ENCODE data around the gene RERE.

Gene RERE

DNA sequence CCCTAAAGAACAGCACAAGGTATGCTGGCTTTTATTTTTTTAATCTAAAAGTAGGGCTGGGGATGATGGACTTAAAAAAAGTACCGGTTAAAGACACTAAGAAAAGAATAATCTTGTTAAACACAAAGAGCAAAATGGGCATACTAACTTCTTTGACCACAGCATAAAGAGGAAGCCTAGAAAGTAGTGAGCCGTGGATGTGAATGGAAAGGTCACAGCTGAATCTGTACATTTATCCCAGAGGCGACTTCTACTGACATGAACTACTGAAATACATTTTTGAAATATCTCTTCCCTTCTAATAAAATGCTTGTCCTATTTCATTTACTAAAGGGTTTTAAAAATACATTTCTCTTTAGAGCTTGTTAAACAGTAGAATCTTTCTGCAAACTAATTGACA lies 358.8 kb downstream of the RERE start:
- Histone ChIP-seq H3K4ac (ENCODE audit: low read length) (no peak overlapping the region), H3K36me3 (replicated peaks in 1 of 2; ENCODE audit: control insufficient read depth in 2 of 2, insufficient read depth in 2 of 2, low read length in 2 of 2) (peaks cover 3 to 37% of the 10 kb centered on the region in 2 donors), H4K91ac (ENCODE audit: low read depth, low read length, poor library complexity) (no peak overlapping the region), H3K9me3 (replicated peaks in 1 of 2; ENCODE audit: control insufficient read depth in 2 of 2, insufficient read depth in 1 of 2, low read depth in 1 of 2, low read length in 2 of 2) (no peaks in the 10 kb centered on the region), H3K18ac (ENCODE audit: low read length) (no peak overlapping the region), H2AFZ (ENCODE audit: low read length) (no peak overlapping the region), H3K23ac (ENCODE audit: low read depth, low read length, poor library complexity) (no peak overlapping the region), H3K4me1 (ENCODE audit: control insufficient read depth in 2 of 2, insufficient read depth in 1 of 2, low read depth in 1 of 2, low read length in 2 of 2) (peaks cover 17 to 39% of the 10 kb centered on the region in 2 donors), H2BK120ac (ENCODE audit: low read depth, low read length) (no peak overlapping the region), H4K8ac (ENCODE audit: low read depth, low read length) (no peak overlapping the region), H3K27me3 (ENCODE audit: control insufficient read depth in 3 of 3, insufficient read depth in 3 of 3, low read depth in 1 of 3, low read length in 3 of 3) (no peaks in the 10 kb centered on the region), H3K27ac (replicated peaks; ENCODE audit: low read length) (no peak overlapping the region), H2BK5ac (ENCODE audit: low read length) (no peak overlapping the region), H2BK12ac (ENCODE audit: low read length) (no peak overlapping the region), H3K4me3 (ENCODE audit: low read length in 2 of 2) (no peak overlapping the region), H2BK15ac (ENCODE audit: low read length) (no peak overlapping the region), H3K4me2 (ENCODE audit: insufficient read depth, low read length, poor library complexity, severe bottlenecking) (no peak overlapping the region), H3K79me1 (ENCODE audit: low read depth, low read length) (no peaks in the 10 kb centered on the region), H3K14ac (ENCODE audit: low read length) (no peak overlapping the region), H2AK5ac (ENCODE audit: low read depth, low read length) (no peak overlapping the region), H3K9ac (ENCODE audit: low read depth, low read length, poor library complexity) (no peak overlapping the region)
- no CpG with 5 or more reads among the region's 3 CpGs for WGBS, 2 donors (ENCODE audit: extremely low coverage in 2 of 2, insufficient read length in 2 of 2, insufficient replicate concordance in 1 of 2)
- no peak for DNase-seq (ENCODE audit: low spot score)

DNA sequence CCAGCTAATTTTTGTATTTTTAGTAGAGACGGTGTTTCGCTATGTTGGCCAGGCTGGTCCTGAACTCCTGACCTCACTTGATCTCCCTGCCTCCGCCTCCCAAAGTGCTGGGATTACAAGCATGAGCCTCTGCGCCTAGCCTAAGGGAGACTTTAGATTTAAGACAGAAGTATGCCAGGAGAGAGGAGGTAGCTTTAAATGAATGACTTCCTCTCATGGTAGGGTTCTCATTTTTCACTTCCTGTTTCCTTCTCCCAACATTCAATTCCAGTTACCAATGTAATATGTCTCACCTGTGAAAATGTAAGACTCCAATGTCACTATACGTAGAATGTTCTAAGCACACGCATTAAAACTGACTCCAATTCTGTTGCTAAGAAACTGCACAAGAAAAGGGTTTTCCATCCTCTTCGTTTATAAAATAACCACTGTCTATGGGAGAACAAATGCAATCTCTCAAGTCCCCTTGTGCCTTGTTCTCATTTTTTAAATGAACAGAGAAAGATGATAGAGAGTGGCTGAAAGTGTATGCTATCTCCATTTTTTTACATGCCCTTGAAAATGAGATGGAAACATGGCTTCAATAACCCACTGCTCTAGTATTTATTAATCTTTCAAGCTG lies 359.6 kb downstream of the RERE start:
- WGBS, 2 donors (ENCODE audit: extremely low coverage in 2 of 2, insufficient read length in 2 of 2, insufficient replicate concordance in 1 of 2), result no CpG with 5 or more reads among the region's 7 CpGs

DNA sequence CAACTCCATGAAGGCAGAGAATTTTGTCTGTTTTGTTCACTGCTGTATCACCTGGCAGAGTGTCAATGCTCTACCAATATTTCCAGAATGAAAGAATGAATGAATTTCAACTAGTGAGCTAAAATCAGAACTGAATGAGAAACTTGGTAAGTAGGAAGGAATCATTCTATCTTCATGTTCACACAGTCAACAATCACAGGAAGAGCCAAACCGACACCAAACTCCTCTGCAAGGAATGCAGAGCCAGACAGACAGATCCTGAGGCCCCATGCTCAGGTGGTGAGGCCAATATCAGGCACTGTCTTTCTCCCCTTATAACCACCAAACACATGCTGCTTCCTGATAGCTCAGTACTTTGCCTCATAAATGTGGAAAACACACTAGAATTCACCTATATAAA lies 360.4 kb downstream of the RERE start:
- H2BK15ac ChIP-seq (ENCODE audit: low read length), result no peak overlapping the region
- H2BK12ac ChIP-seq (ENCODE audit: low read length), result no peak overlapping the region
- H4K8ac ChIP-seq (ENCODE audit: low read depth, low read length), result no peak overlapping the region
- no peak overlapping the region for H3K27ac ChIP-seq (replicated peaks; ENCODE audit: low read length)
- H2AK5ac ChIP-seq (ENCODE audit: low read depth, low read length), result no peak overlapping the region
- no peak overlapping the region for H3K4me2 ChIP-seq (ENCODE audit: insufficient read depth, low read length, poor library complexity, severe bottlenecking)
- H3K4me1 ChIP-seq (ENCODE audit: control insufficient read depth in 2 of 2, insufficient read depth in 1 of 2, low read depth in 1 of 2, low read length in 2 of 2), result peaks cover 11 to 31% of the 10 kb centered on the region in 2 donors
- no peak overlapping the region for H3K14ac ChIP-seq (ENCODE audit: low read length)
- no peaks in the 10 kb centered on the region for H3K79me1 ChIP-seq (ENCODE audit: low read depth, low read length)
- H3K4me3 ChIP-seq (ENCODE audit: low read length in 2 of 2), result no peak overlapping the region
- DNase-seq (ENCODE audit: low spot score), result no peak
- no peak overlapping the region for H3K4ac ChIP-seq (ENCODE audit: low read length)
- no peak overlapping the region for H3K23ac ChIP-seq (ENCODE audit: low read depth, low read length, poor library complexity)
- H2BK5ac ChIP-seq (ENCODE audit: low read length), result no peak overlapping the region
- no peaks in the 10 kb centered on the region for H3K27me3 ChIP-seq (ENCODE audit: control insufficient read depth in 3 of 3, insufficient read depth in 3 of 3, low read depth in 1 of 3, low read length in 3 of 3)
- WGBS, 2 donors (ENCODE audit: extremely low coverage in 2 of 2, insufficient read length in 2 of 2, insufficient replicate concordance in 1 of 2), result no CpG with 5 or more reads among the region's 1 CpG
- H3K36me3 ChIP-seq (replicated peaks in 1 of 2; ENCODE audit: control insufficient read depth in 2 of 2, insufficient read depth in 2 of 2, low read length in 2 of 2), result peaks cover 3 to 30% of the 10 kb centered on the region in 2 donors
- no peak overlapping the region for H3K18ac ChIP-seq (ENCODE audit: low read length)
- H3K9me3 ChIP-seq (replicated peaks in 1 of 2; ENCODE audit: control insufficient read depth in 2 of 2, insufficient read depth in 1 of 2, low read depth in 1 of 2, low read length in 2 of 2), result no peaks in the 10 kb centered on the region
- no peak overlapping the region for H4K91ac ChIP-seq (ENCODE audit: low read depth, low read length, poor library complexity)
- no peak overlapping the region for H3K9ac ChIP-seq (ENCODE audit: low read depth, low read length, poor library complexity)
- no peak overlapping the region for H2BK120ac ChIP-seq (ENCODE audit: low read depth, low read length)
- no peak overlapping the region for H2AFZ ChIP-seq (ENCODE audit: low read length)

More for the DNA sequence above, 359.6 kb downstream of the RERE start:
- H3K36me3 ChIP-seq (replicated peaks in 1 of 2; ENCODE audit: control insufficient read depth in 2 of 2, insufficient read depth in 2 of 2, low read length in 2 of 2), result peaks cover 3 to 33% of the 10 kb centered on the region in 2 donors
- H2BK5ac ChIP-seq (ENCODE audit: low read length), result no peak overlapping the region
- no peak overlapping the region for H4K8ac ChIP-seq (ENCODE audit: low read depth, low read length)
- H3K18ac ChIP-seq (ENCODE audit: low read length), result no peak overlapping the region
- peaks cover 15 to 32% of the 10 kb centered on the region in 2 donors for H3K4me1 ChIP-seq (ENCODE audit: control insufficient read depth in 2 of 2, insufficient read depth in 1 of 2, low read depth in 1 of 2, low read length in 2 of 2)
- no peak overlapping the region for H2BK120ac ChIP-seq (ENCODE audit: low read depth, low read length)
- H3K27me3 ChIP-seq (ENCODE audit: control insufficient read depth in 3 of 3, insufficient read depth in 3 of 3, low read depth in 1 of 3, low read length in 3 of 3), result no peaks in the 10 kb centered on the region
- H3K27ac ChIP-seq (replicated peaks; ENCODE audit: low read length), result no peak overlapping the region
- H3K4me2 ChIP-seq (ENCODE audit: insufficient read depth, low read length, poor library complexity, severe bottlenecking), result no peak overlapping the region
- H3K14ac ChIP-seq (ENCODE audit: low read length), result no peak overlapping the region
- H2BK12ac ChIP-seq (ENCODE audit: low read length), result no peak overlapping the region
- no peak overlapping the region for H3K23ac ChIP-seq (ENCODE audit: low read depth, low read length, poor library complexity)
- no peak overlapping the region for H3K9ac ChIP-seq (ENCODE audit: low read depth, low read length, poor library complexity)
- H2BK15ac ChIP-seq (ENCODE audit: low read length), result no peak overlapping the region
- H3K9me3 ChIP-seq (replicated peaks in 1 of 2; ENCODE audit: control insufficient read depth in 2 of 2, insufficient read depth in 1 of 2, low read depth in 1 of 2, low read length in 2 of 2), result no peaks in the 10 kb centered on the region
- H4K91ac ChIP-seq (ENCODE audit: low read depth, low read length, poor library complexity), result no peak overlapping the region
- no peak overlapping the region for H2AFZ ChIP-seq (ENCODE audit: low read length)
- no peak overlapping the region for H2AK5ac ChIP-seq (ENCODE audit: low read depth, low read length)
- no peak overlapping the region for H3K4ac ChIP-seq (ENCODE audit: low read length)
- no peak for DNase-seq (ENCODE audit: low spot score)
- no peaks in the 10 kb centered on the region for H3K79me1 ChIP-seq (ENCODE audit: low read depth, low read length)
- no peak overlapping the region for H3K4me3 ChIP-seq (ENCODE audit: low read length in 2 of 2)

DNA sequence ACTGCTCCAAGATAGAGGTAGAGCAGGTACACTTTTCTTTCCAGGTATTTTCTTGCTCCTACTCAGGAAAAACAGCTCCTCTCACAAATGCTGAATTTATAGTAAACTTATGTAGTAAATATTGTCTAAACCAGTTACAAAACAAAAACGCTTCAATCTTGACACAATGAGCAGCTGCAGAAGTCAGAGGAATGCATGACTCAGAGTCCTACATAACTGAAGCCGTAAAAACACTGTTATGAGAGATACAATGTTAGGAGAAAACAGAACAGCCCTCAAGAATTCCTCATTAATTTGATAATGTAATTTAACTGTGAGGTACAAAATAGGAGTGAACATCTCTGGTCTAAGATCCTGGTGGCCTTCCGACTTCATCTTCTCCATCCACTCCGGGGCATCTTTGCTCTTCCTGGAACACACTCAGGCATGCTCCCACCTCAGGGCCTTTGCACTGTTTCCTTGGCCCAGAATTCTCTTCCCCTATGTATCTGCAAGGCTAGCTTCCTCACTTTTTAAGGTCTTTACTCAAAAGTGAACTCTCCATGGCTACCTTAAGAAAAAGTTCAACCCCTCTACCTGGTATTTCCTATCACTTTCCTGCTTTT lies 361.0 kb downstream of the RERE start:
- H2BK12ac ChIP-seq (ENCODE audit: low read length), result no peak overlapping the region
- no peaks in the 10 kb centered on the region for H3K79me1 ChIP-seq (ENCODE audit: low read depth, low read length)
- no peak overlapping the region for H2BK5ac ChIP-seq (ENCODE audit: low read length)
- no peak overlapping the region for H4K91ac ChIP-seq (ENCODE audit: low read depth, low read length, poor library complexity)
- no peak overlapping the region for H3K18ac ChIP-seq (ENCODE audit: low read length)
- no peak overlapping the region for H3K23ac ChIP-seq (ENCODE audit: low read depth, low read length, poor library complexity)
- no peak overlapping the region for H3K4me2 ChIP-seq (ENCODE audit: insufficient read depth, low read length, poor library complexity, severe bottlenecking)
- peaks cover 10 to 29% of the 10 kb centered on the region in 2 donors for H3K4me1 ChIP-seq (ENCODE audit: control insufficient read depth in 2 of 2, insufficient read depth in 1 of 2, low read depth in 1 of 2, low read length in 2 of 2)
- no peak overlapping the region for H3K4me3 ChIP-seq (ENCODE audit: low read length in 2 of 2)
- no peak overlapping the region for H2BK15ac ChIP-seq (ENCODE audit: low read length)
- no peaks in the 10 kb centered on the region for H3K27me3 ChIP-seq (ENCODE audit: control insufficient read depth in 3 of 3, insufficient read depth in 3 of 3, low read depth in 1 of 3, low read length in 3 of 3)
- H3K14ac ChIP-seq (ENCODE audit: low read length), result no peak overlapping the region
- no peaks in the 10 kb centered on the region for H3K9me3 ChIP-seq (replicated peaks in 1 of 2; ENCODE audit: control insufficient read depth in 2 of 2, insufficient read depth in 1 of 2, low read depth in 1 of 2, low read length in 2 of 2)
- no CpG with 5 or more reads among the region's 4 CpGs for WGBS, 2 donors (ENCODE audit: extremely low coverage in 2 of 2, insufficient read length in 2 of 2, insufficient replicate concordance in 1 of 2)
- no peak for DNase-seq (ENCODE audit: low spot score)
- no peak overlapping the region for H3K9ac ChIP-seq (ENCODE audit: low read depth, low read length, poor library complexity)
- H2AFZ ChIP-seq (ENCODE audit: low read length), result no peak overlapping the region
- H3K36me3 ChIP-seq (replicated peaks in 1 of 2; ENCODE audit: control insufficient read depth in 2 of 2, insufficient read depth in 2 of 2, low read length in 2 of 2), result peaks cover 3 to 33% of the 10 kb centered on the region in 2 donors
- H3K4ac ChIP-seq (ENCODE audit: low read length), result no peak overlapping the region
- H4K8ac ChIP-seq (ENCODE audit: low read depth, low read length), result no peak overlapping the region
- H2AK5ac ChIP-seq (ENCODE audit: low read depth, low read length), result no peak overlapping the region
- no peak overlapping the region for H2BK120ac ChIP-seq (ENCODE audit: low read depth, low read length)
- H3K27ac ChIP-seq (replicated peaks; ENCODE audit: low read length), result no peak overlapping the region

Measured in neuronal stem cell (in vitro differentiated cells).